ENCODE measurements around the gene GPR173. TPM values are rescaled to one million over a fixed set of nuclear protein-coding genes. Genes with fewer than 3 reads are reported as not detected.
A peak's percentile ranks its signal among the peaks of the same experiment; 100 is the strongest.

The GPR173 gene
- total and polyA plus RNA-seq, 2 experiments from 2014 or later: 3.6 to 12.6 TPM

DNA sequence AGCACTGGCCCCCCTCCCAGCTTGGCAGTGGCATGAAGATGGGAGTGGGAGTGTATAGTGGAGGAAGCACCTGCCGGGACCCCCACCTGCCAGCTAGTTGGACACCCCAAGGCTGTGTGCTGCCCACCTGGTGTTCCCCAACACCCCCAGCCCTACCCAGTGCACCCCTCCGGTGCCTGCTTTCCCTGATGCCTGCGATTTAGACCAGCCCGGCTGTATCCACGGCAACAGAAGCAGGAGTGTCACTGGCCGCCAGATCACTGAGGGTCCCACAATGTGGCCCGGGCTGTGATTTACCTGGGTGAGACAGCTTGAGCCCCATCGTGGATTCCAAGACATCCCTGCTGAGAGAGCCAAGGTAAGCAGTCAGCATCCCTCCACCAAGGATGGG, 533 bp downstream of the GPR173 start:
- Histone ChIP-seq H3K36me3 (no peaks in the 10 kb centered on the region), H3K27me3 (no peaks in the 10 kb centered on the region), H3K9me3 (ENCODE audit: low read depth) (no peaks in the 10 kb centered on the region), H3K4me3 (peak overlapping the region; percentile 45), H3K4me1 (ENCODE audit: low read depth) (no peaks in the 10 kb centered on the region), H3K27ac (no peak overlapping the region)
- no peak for TF ChIP-seq CTCF (IDR thresholded peaks at IDR 0.05; ENCODE audit: low read depth, low read length)
- DNase-seq (ENCODE audit: low read depth in 1 of 2, low spot score in 1 of 2): no peak

DNA sequence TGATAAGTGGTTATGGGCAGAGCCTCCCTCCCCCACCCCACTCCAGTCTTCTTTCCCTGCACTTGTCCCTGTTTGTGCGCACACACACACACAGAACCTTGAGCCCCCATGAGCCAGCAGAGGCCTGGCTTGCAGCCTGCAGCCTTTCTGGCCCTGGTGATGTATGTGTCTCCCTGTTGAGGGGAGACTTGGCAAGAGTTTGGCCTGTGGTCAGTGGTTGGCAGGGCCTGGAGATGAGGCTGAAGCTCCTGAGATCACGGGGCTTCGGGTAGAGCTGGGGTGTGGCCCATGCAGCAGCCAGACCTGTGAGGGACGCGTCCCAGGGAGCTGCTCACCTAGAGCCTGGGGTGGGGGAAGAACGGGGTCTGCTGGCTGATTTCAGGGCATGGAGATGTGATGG, 2.3 kb downstream of the GPR173 start:
- no peak for TF ChIP-seq CTCF (IDR thresholded peaks at IDR 0.05; ENCODE audit: low read depth, low read length)
- DNase-seq (ENCODE audit: low read depth in 1 of 2, low spot score in 1 of 2): peak in 1 of 2 donors; percentile 16
- no peak overlapping the region for H3K27ac ChIP-seq
- H3K27me3 ChIP-seq: no peaks in the 10 kb centered on the region
- no peaks in the 10 kb centered on the region for H3K36me3 ChIP-seq
- no peak overlapping the region for H3K4me3 ChIP-seq
- no peaks in the 10 kb centered on the region for H3K9me3 ChIP-seq (ENCODE audit: low read depth)
- H3K4me1 ChIP-seq (ENCODE audit: low read depth): no peaks in the 10 kb centered on the region

GRCh38 chrX:53055244-53055849, 6.8 kb downstream of the GPR173 start:
- Histone ChIP-seq H3K27ac (no peak overlapping the region), H3K9me3 (ENCODE audit: low read depth) (no peaks in the 10 kb centered on the region), H3K36me3 (no peaks in the 10 kb centered on the region), H3K4me1 (ENCODE audit: low read depth) (no peaks in the 10 kb centered on the region), H3K27me3 (no peaks in the 10 kb centered on the region), H3K4me3 (no peak overlapping the region)
- TF ChIP-seq CTCF (IDR thresholded peaks at IDR 0.05; ENCODE audit: low read depth, low read length): no peak
- no peak for DNase-seq (ENCODE audit: low read depth in 1 of 2, low spot score in 1 of 2)

- H3K27me3 ChIP-seq: no peaks in the 10 kb centered on the region
- no peak for DNase-seq (ENCODE audit: low read depth in 1 of 2, low spot score in 1 of 2)
- TF ChIP-seq CTCF (IDR thresholded peaks at IDR 0.05; ENCODE audit: low read depth, low read length): no peak
Measured at GRCh38 chrX:53056292-53056691, 7.7 kb downstream of the GPR173 start.

GRCh38 chrX:53065104-53065503, 16.5 kb downstream of the GPR173 start:
- TF ChIP-seq CTCF (IDR thresholded peaks at IDR 0.05; ENCODE audit: low read depth, low read length): no peak
- Histone ChIP-seq H3K4me3 (no peak overlapping the region), H3K9me3 (ENCODE audit: low read depth) (no peaks in the 10 kb centered on the region), H3K36me3 (no peaks in the 10 kb centered on the region), H3K4me1 (ENCODE audit: low read depth) (no peaks in the 10 kb centered on the region), H3K27me3 (no peaks in the 10 kb centered on the region), H3K27ac (no peak overlapping the region)
- no peak for DNase-seq (ENCODE audit: low read depth in 1 of 2, low spot score in 1 of 2)

More at GRCh38 chrX:53056292-53056691, 7.7 kb downstream of the GPR173 start:
- Histone ChIP-seq H3K36me3 (no peaks in the 10 kb centered on the region), H3K27ac (no peak overlapping the region), H3K4me3 (no peak overlapping the region), H3K4me1 (ENCODE audit: low read depth) (no peaks in the 10 kb centered on the region), H3K9me3 (ENCODE audit: low read depth) (no peaks in the 10 kb centered on the region)
